Ovary (tissue), 3 donors: ENCODE measurements around the gene FNIP2.
"Not testable (repeated sequence)": the region's sequence is repeated elsewhere in the genome, so short reads cannot be mapped to it uniquely, and the experiment has no call there.

ENCODE experiments used
- CTCF ChIP-seq, 3 donors: fragments of 450-650 bp in 2 of 3; fragments of 200-600 bp in 1 of 3; IDR thresholded peaks; one replicate each; pipeline versions ENCODE4 v1.5.1 to v1.8.0; 2016 to 2022; ENCODE audit warnings: antibody characterized with exemption in 3 of 3, mild to moderate bottlenecking in 1 of 3
- EP300 ChIP-seq: sonication (generic); formaldehyde crosslinking; IDR thresholded peaks from one replicate; pipeline ENCODE4 v1.6.1; 2017; ENCODE audit warnings: antibody characterized with exemption
- POLR2A ChIP-seq: fragments of 450-650 bp; IDR thresholded peaks from one replicate; pipeline ENCODE4 v1.6.1; 2017; ENCODE audit warnings: antibody characterized with exemption, mild to moderate bottlenecking, moderate library complexity
- donor health status: DM: no; HTN: no; CAD: no.

- not testable (repeated sequence) for TF ChIP-seq EP300; CTCF (IDR thresholded peaks at IDR 0.05); POLR2A
Measured at GRCh38 chr4:158927774-158928173, 158.9 kb downstream of the FNIP2 start.
